Neural cell (in vitro differentiated cells): ENCODE measurements around the gene TIAM2. TPM values are rescaled to one million over a fixed set of nuclear protein-coding genes. Genes with fewer than 3 reads are reported as not detected.

ENCODE experiments used
- H2AFZ ChIP-seq: fragments of 200-600, 300-800 bp; sonication (generic), shearing (Covaris generic); 2 replicates; pipeline ENCODE4 v1.6.0; 2014; ENCODE audit warnings: low read depth, mild to moderate bottlenecking, antibody characterized with exemption, low read length, moderate library complexity
- H3F3A ChIP-seq: fragments of 200-600 bp; shearing (Covaris generic); 2 replicates; pipeline ENCODE4 v1.6.1; 2016; ENCODE audit warnings: mild to moderate bottlenecking, moderate library complexity, mixed read lengths, antibody characterized with exemption, low read length; ENCODE audit not compliant: insufficient read depth, poor library complexity, severe bottlenecking
- H3K27ac ChIP-seq: fragments of 200-600, 300-800 bp; sonication (generic), shearing (Covaris generic); 2 replicates; pipeline ENCODE4 v1.5.1; 2014; ENCODE audit warnings: mild to moderate bottlenecking, low read length, moderate library complexity
- H3K27me3 ChIP-seq: fragments of 300-800, 200-600 bp; sonication (generic), shearing (Covaris generic); 2 replicates; pipeline ENCODE4 v1.6.0; 2014; ENCODE audit warnings: mild to moderate bottlenecking, low read depth, low read length, moderate library complexity; ENCODE audit not compliant: insufficient read depth
- H3K36me3 ChIP-seq: fragments of 300-800, 200-600 bp; sonication (generic), shearing (Covaris generic); 2 replicates; pipeline ENCODE4 v1.5.1; 2014; ENCODE audit warnings: mild to moderate bottlenecking, antibody characterized with exemption, low read length, moderate library complexity; ENCODE audit not compliant: insufficient read depth
- H3K4me2 ChIP-seq: fragments of 300-800, 200-600 bp; sonication (generic), shearing (Covaris generic); 2 replicates; pipeline ENCODE4 v1.6.0; 2014; ENCODE audit warnings: mild to moderate bottlenecking, low read length
- H3K4me3 ChIP-seq: fragments of 300-800, 200-600 bp; sonication (generic), shearing (Covaris generic); 2 replicates; pipeline ENCODE4 v1.5.1; 2014; ENCODE audit warnings: mild to moderate bottlenecking, low read length, moderate library complexity
- H3K79me2 ChIP-seq: fragments of 200-600 bp; shearing (Covaris generic); replicated peaks from 2 replicates; pipeline ENCODE4 v1.6.0; 2014; ENCODE audit warnings: mild to moderate bottlenecking, low read length, moderate library complexity; ENCODE audit not compliant: insufficient read depth
- H3K9ac ChIP-seq: fragments of 300-800, 200-600 bp; sonication (generic), shearing (Covaris generic); 2 replicates; pipeline ENCODE4 v1.6.1; 2016; ENCODE audit warnings: mild to moderate bottlenecking, low read length, mixed read lengths
- H3K9me2 ChIP-seq: fragments of 200-600 bp; shearing (Covaris generic); 2 replicates; pipeline ENCODE4 v1.6.1; 2016; ENCODE audit warnings: mild to moderate bottlenecking, low read length, mixed read lengths; ENCODE audit not compliant: insufficient read depth
- H3K9me3 ChIP-seq: fragments of 200-600, 300-800 bp; sonication (generic), shearing (Covaris generic); 2 replicates; pipeline ENCODE4 v1.6.1; 2016; ENCODE audit warnings: mild to moderate bottlenecking, mixed run types, low read length, moderate library complexity, mixed read lengths
- H4K20me1 ChIP-seq: fragments of 200-600 bp; shearing (Covaris generic); 2 replicates; pipeline ENCODE4 v1.6.1; 2016; ENCODE audit warnings: mild to moderate bottlenecking, mixed run types; ENCODE audit not compliant: insufficient read depth
- EP300 ChIP-seq: fragments of 450-650 bp; conservative IDR thresholded peaks from 2 replicates; pipeline ENCODE4 v1.6.1; 2014; ENCODE audit warnings: antibody characterized with exemption, mild to moderate bottlenecking, moderate library complexity; ENCODE audit not compliant: poor library complexity, severe bottlenecking
- EZH2 ChIP-seq: fragments of 200-600, 300-800 bp; shearing (Covaris generic), sonication (generic); IDR thresholded peaks from 2 replicates; pipeline ENCODE4 v1.6.1; 2014; ENCODE audit warnings: antibody characterized with exemption, low read length, borderline replicate concordance, mild to moderate bottlenecking; ENCODE audit not compliant: insufficient read depth, poor library complexity, severe bottlenecking
- MXI1 ChIP-seq: fragments of 450-650 bp; conservative IDR thresholded peaks from 2 replicates; pipeline ENCODE4 v1.6.1; 2014; ENCODE audit warnings: antibody characterized with exemption, mild to moderate bottlenecking; ENCODE audit not compliant: poor library complexity, severe bottlenecking
- POLR2AphosphoS5 ChIP-seq: IDR thresholded peaks from 2 replicates; pipeline ENCODE4 v1.6.1; 2012
- RAD21 ChIP-seq: fragments of 450-650 bp; conservative IDR thresholded peaks from 2 replicates; pipeline ENCODE4 v1.6.1; 2014; ENCODE audit warnings: antibody characterized with exemption, mild to moderate bottlenecking, moderate library complexity
- SMC3 ChIP-seq: fragments of 450-650 bp; conservative IDR thresholded peaks from 2 replicates; pipeline ENCODE4 v1.6.1; 2014; ENCODE audit warnings: antibody characterized with exemption, mild to moderate bottlenecking, moderate library complexity; ENCODE audit not compliant: poor library complexity
- TAF1 ChIP-seq: IDR thresholded peaks from 2 replicates; pipeline ENCODE4 v1.6.1; 2012; ENCODE audit warnings: low read depth
- polyA plus RNA-seq: library from polyadenylated mRNA; depleted of rRNA; stranded (reverse); fragments of >200 nt; gene quantifications from 2 replicates; pipeline ENCODE4 v1.2.3, GENCODE V29; 2014
- TF ChIP-seq, protein P1 (sequence below): IDR thresholded peaks from 2 replicates; pipeline ENCODE4 v1.6.1; 2012; ENCODE audit warnings: borderline replicate concordance
- TF ChIP-seq, protein P2 (sequence below): fragments of 450-650 bp; IDR thresholded peaks from 2 replicates; pipeline ENCODE4 v1.5.1; 2014; ENCODE audit warnings: antibody characterized with exemption, mild to moderate bottlenecking, moderate library complexity; ENCODE audit not compliant: poor library complexity, severe bottlenecking

TIAM2 gene
- polyA plus RNA-seq, 1 donor from 2014 or later = 73.3 TPM

DNA sequence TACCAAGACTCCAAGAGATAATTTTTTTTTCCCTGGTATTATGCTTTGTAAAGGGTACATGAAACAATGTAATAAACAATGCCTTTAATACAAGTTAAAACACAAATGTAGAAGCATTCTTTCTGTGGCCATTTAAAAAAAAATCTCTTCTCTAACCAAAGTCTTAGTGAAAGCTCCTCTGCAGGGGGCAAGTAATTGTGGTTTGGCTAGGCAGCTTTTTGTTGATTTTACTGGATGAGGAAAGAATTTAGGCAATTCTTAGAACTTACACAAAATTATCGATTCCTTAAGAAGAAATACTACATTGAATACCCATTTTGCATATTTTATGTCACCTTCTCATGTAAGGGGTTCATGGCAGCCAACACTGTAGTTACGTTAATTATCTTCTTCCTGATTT, 306.8 kb downstream of the TIAM2 start:
- H3K4me2 ChIP-seq = no peak overlapping the region
- no peaks in the 10 kb centered on the region for H3K36me3 ChIP-seq
- H3K27ac ChIP-seq = no peak overlapping the region

DNA sequence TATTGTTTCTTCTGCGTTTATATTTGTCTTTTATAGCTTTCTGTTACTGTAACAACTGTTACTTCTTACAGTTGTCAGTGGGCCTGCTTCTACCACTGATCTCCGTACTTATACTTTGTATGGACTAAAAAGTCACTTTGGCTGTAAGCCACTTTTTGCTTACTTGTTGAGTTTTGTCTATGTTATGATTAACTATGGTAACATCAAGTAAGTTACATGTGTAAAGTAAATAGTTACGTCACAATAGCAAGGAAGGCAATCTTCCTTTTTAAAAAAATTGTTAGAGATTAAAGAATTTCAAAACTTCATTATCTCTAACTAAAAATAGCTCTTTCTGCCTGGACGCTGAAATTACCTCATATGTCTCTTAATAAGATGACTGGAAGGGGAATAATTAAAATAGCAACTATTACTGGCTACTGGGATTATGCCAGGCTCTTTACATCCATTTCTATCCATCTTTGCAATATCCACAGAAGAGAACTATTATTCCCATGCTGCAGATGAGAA, 308.3 kb downstream of the TIAM2 start:
- H4K20me1 ChIP-seq = no peaks in the 10 kb centered on the region
- H3K27me3 ChIP-seq = no peaks in the 10 kb centered on the region
- no peak overlapping the region for H3K4me3 ChIP-seq
- no peak overlapping the region for H2AFZ ChIP-seq
- H3K4me2 ChIP-seq = no peak overlapping the region
- H3K36me3 ChIP-seq = no peaks in the 10 kb centered on the region
- H3K9me2 ChIP-seq = no peaks in the 10 kb centered on the region
- TF ChIP-seq, protein P1, sequence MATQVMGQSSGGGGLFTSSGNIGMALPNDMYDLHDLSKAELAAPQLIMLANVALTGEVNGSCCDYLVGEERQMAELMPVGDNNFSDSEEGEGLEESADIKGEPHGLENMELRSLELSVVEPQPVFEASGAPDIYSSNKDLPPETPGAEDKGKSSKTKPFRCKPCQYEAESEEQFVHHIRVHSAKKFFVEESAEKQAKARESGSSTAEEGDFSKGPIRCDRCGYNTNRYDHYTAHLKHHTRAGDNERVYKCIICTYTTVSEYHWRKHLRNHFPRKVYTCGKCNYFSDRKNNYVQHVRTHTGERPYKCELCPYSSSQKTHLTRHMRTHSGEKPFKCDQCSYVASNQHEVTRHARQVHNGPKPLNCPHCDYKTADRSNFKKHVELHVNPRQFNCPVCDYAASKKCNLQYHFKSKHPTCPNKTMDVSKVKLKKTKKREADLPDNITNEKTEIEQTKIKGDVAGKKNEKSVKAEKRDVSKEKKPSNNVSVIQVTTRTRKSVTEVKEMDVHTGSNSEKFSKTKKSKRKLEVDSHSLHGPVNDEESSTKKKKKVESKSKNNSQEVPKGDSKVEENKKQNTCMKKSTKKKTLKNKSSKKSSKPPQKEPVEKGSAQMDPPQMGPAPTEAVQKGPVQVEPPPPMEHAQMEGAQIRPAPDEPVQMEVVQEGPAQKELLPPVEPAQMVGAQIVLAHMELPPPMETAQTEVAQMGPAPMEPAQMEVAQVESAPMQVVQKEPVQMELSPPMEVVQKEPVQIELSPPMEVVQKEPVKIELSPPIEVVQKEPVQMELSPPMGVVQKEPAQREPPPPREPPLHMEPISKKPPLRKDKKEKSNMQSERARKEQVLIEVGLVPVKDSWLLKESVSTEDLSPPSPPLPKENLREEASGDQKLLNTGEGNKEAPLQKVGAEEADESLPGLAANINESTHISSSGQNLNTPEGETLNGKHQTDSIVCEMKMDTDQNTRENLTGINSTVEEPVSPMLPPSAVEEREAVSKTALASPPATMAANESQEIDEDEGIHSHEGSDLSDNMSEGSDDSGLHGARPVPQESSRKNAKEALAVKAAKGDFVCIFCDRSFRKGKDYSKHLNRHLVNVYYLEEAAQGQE = no peak
- TF ChIP-seq EP300 = no peak
- H3K27ac ChIP-seq = no peak overlapping the region
- H3F3A ChIP-seq = no peaks in the 10 kb centered on the region
- no peak overlapping the region for H3K9ac ChIP-seq
- H3K9me3 ChIP-seq = no peaks in the 10 kb centered on the region
- H3K79me2 ChIP-seq = no peaks in the 10 kb centered on the region

More for the DNA sequence above, 306.8 kb downstream of the TIAM2 start:
- Histone ChIP-seq H3F3A (no peaks in the 10 kb centered on the region), H2AFZ (no peak overlapping the region), H4K20me1 (no peaks in the 10 kb centered on the region), H3K79me2 (no peaks in the 10 kb centered on the region), H3K4me3 (no peak overlapping the region), H3K9ac (no peak overlapping the region), H3K9me2 (no peaks in the 10 kb centered on the region), H3K9me3 (no peaks in the 10 kb centered on the region), H3K27me3 (no peaks in the 10 kb centered on the region)
- TF ChIP-seq TAF1 (no peak), SMC3 (no peak)

DNA sequence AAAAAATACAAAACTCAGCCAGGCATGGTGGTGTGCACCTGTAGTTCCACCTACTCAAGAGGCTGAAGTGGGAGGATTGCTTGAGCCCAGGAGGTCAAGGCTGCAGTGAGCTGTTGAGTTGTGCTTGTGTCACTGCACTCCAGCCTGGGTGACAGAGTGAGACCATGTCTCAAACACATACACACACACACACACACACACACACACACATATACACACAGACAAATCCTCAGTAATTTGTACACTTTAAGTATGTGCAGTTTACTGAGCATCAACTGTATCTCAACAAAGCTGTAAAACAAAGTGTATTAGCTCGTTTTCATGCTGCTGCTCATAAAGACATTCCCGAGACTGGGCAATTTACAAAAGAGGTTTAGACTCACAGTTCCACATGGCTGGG, 311.8 kb downstream of the TIAM2 start:
- Histone ChIP-seq H2AFZ (no peak overlapping the region), H3K79me2 (no peaks in the 10 kb centered on the region), H3K9me2 (no peaks in the 10 kb centered on the region), H3K27ac (no peak overlapping the region), H3K4me3 (no peak overlapping the region), H3K27me3 (no peaks in the 10 kb centered on the region), H3F3A (no peaks in the 10 kb centered on the region), H3K9me3 (no peaks in the 10 kb centered on the region), H3K9ac (no peak overlapping the region), H3K4me2 (no peak overlapping the region), H3K36me3 (no peaks in the 10 kb centered on the region), H4K20me1 (no peaks in the 10 kb centered on the region)
- TF ChIP-seq, protein P2, sequence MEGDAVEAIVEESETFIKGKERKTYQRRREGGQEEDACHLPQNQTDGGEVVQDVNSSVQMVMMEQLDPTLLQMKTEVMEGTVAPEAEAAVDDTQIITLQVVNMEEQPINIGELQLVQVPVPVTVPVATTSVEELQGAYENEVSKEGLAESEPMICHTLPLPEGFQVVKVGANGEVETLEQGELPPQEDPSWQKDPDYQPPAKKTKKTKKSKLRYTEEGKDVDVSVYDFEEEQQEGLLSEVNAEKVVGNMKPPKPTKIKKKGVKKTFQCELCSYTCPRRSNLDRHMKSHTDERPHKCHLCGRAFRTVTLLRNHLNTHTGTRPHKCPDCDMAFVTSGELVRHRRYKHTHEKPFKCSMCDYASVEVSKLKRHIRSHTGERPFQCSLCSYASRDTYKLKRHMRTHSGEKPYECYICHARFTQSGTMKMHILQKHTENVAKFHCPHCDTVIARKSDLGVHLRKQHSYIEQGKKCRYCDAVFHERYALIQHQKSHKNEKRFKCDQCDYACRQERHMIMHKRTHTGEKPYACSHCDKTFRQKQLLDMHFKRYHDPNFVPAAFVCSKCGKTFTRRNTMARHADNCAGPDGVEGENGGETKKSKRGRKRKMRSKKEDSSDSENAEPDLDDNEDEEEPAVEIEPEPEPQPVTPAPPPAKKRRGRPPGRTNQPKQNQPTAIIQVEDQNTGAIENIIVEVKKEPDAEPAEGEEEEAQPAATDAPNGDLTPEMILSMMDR = no peak
- TF ChIP-seq RAD21 (no peak), EZH2 (no peak), SMC3 (no peak), EP300 (no peak), MXI1 (no peak), POLR2AphosphoS5 (no peak), TAF1 (no peak)
- TF ChIP-seq, protein P1 = no peak
